GM19351 (cell line): ENCODE results near the gene SENP2.
"Not testable (repeated sequence)": the region's sequence is repeated elsewhere in the genome, so short reads cannot be mapped to it uniquely, and the experiment has no call there.

ENCODE experiments used
- ATAC-seq: cut with Tn5 transposase; IDR thresholded peaks from one replicate; pipeline ENCODE4 v1.9.1; 2021; ENCODE audit warnings: mild to moderate bottlenecking, moderate library complexity; ENCODE audit not compliant: unreplicated experiment

Gene SENP2

DNA sequence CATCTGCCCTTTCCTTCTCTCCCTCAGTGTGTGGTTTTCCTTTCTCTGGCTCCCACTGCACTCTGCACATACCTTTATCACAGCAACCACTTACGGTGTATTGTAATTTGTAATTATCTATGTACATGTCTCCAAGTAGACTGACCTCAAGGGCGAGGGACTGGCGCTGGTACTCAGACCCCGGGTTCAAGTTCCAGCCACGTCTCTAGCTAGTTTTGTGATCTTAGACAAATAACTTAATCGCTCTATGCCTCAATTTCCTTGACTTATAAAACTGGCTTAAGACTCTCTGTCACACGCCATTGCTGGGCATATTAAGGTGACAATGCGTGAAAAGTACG is 607 bp upstream of the SENP2 start:
- no peak for ATAC-seq

DNA sequence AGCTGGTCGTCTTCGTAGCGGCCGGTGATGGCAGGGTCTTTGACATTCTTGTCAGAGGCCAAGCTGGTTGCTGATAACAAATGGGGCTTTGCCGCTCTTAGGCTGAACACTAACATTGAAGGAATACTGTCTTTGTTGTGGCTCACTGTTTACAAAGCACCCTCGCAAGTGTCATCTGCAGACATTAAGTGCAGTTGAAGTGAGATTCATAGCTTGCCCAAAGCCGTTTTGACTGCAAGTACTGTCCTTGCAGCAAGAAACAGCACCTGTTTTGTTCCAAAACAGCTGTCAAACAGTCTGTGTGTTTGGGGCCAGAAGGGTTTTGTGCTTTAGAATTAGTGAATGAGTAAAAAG is 568 bp downstream of the SENP2 start:
- ATAC-seq: no peak

- no peak for ATAC-seq
Measured at GRCh38 chr3:185594073-185594472, 8.0 kb downstream of the SENP2 start.

DNA sequence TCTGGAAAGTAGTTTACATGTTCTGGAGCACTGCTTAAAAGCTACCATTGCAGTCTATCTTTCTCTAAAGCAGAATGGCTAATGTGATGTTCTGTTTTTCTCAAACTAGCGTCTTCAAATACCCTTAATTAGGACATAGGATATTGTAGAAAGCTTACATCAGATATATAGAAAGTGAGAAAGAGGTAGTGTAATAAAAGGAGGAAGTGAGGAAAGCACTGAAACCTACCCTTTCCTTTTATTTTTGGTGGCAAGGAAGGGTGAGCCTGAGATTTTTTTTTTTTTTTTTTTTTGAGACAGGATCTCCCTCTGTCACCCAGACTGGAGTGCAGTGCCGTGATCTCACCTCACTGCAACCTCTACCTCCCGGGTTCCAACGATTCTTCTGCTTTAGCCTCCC is 9.4 kb downstream of the SENP2 start:
- peak; percentile 61 for ATAC-seq

DNA sequence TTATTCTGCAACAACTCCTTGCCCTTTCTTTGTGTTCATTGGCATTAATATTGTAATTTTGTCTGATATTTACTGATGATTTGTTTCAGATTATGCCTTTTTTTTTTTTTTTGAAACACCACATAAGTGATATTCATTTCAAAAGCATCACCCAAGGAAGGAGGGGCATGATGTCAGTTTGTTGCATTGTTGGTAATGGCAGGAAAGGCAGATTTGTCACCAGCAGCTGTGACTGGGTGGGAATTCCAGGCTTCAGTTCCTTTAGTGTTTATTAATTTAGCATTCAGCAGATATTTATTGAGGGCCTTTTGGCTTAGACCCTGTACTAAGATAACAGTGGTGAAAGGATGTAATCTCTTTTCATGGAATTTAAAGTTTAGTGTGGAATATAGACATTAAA is 19.5 kb downstream of the SENP2 start:
- no peak for ATAC-seq

DNA sequence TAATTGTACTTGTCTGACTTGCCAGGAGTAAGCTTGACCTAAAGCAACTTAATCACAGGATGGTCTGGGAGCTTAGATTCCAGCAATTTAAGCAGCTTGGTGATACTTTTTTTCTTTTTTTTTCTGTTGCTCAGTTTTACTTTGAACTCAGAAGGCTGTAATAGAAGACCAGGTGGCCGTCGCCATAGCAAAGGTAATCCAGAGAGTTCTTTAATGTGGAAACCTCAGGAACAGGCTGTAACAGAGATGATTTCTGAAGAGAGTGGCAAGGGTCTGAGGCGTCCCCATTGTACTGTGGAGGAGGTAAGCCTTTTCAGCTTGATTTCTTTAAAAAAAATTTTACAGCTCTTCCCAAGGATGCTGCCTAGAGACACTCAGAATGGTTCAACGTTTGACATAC is 20.1 kb downstream of the SENP2 start:
- ATAC-seq: no peak

DNA sequence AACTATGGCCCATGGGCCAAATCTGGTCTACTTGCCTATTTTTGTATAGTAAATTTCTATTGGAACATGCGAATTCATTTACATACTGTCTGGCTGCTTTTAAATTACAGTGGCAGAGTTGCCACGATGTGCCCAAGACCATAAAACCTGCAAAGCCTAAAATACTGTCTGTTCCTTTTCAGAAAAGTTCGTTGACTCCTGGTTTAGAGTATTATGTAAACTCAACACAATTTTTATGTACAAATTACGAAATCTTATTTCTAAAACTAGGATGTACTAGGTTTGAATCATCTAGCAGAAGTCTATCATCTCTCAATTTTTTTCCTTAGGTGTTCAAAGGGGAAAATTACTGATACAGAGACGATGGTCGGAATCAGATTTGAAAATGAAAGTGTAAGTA is 26.9 kb downstream of the SENP2 start:
- ATAC-seq: no peak

DNA sequence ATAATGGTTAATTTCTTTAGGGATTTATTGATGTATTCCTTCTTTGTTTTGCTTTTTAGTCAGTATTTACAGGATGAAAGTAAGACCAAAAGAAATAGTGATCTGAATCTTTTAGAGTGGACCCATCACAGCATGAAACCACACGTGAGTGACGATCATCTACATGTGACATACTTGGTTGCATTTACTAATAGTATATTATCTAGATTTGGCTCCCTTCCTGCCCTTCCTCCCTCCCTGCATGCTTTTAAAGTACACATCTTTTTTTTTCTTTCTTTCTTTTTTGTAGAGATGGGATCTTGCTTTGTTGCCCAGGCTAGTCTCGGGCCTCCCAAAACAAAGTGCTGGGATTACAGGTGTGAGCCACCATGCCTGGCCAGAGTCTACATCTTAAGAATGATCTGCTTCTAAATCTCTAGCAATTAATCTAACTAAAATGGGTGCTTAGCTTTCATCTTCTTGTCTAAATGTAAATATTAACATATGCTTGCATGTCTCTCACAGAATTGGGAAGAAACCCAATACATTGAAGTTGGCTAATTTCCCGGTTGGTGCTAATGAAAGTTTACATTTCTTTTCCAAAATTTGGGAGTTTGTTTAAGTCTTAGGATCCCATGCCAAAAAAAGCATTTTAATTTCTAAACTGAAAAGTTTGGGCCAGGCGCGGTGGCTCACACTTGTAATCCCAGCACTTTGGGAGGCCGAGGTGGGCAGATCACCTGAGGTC is 38.0 kb downstream of the SENP2 start:
- no peak for ATAC-seq

- no peak for ATAC-seq
Measured at GRCh38 chr3:185625784-185626183, 39.7 kb downstream of the SENP2 start.

GRCh38 chr3:185629554-185630181 is 43.6 kb downstream of the SENP2 start:
- no peak for ATAC-seq

DNA sequence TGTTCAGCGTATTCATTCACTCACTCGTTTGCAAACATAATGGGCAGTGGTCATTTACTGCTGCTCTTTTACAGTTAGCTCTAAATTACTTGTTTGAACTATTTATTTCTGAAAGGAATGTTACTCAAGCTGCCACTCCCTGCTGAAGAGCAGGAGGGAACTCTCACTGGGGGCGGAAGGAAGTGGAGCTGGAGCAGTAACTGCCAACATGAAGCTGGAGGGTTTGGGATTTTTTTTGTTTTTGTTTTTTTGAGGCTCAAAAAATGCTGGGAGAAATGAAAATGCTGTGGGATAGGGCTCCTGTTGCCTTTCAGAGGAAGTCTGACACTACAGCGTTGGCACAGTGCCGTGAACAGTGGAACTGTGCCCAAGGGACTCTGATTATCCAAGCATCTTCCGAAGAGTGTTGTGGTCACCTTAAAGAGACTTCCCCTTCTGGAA is 44.1 kb downstream of the SENP2 start:
- ATAC-seq: no peak

GRCh38 chr3:185631108-185631507 is 45.0 kb downstream of the SENP2 start:
- no peak for ATAC-seq

DNA sequence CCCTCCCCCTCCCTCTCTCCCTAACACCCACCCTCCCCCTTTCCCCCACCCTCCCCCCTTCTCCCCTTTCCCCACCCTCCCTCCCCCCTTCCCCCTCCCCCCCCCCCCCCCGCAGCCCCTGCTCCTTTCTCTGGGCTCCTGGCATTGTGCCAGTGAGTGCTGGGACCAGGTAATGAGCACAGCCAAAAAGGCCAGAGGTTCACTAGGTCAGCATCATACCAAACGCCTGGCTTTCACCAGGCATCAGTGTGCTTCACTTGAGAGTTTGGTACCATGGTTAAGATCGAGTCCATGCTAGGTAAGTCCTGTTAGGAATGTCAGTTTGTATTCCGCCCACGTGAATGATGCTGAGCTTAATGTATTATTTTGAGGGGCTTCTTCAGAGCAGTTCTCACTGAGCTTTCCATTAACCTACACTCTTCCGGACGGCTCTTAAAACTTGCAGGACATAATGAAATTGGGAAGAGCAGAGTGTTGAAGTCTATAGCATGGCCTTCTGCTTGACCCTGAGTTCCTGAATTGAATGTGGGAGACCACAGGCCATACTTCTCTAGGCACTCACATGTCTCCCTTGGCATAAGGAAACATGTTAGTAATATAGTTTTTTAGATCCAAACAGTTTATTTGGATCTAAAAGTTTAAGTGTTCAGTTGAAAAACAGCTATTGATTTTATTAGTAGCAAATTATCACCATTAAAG is 45.6 kb downstream of the SENP2 start:
- ATAC-seq: no peak

DNA sequence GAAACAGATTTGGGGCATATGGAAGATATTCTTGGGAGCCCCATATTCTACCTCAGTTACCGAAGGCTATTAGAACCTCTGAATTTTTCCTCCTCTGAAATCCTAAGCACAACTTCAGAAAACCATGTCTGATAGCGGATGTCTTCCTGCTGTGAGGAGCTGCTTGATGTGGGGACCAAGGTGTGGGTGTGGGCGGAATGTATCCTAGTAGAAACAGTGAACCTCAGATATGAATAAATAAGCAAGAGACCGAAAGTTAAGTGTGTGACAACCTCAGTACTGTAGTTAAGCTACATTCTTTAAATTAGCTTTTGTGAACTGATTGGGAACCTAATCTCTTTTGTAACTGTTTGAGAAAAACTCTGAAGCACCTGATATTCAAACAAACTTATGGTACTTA is 46.9 kb downstream of the SENP2 start:
- no peak for ATAC-seq

GRCh38 chr3:185637388-185637787 is 51.3 kb downstream of the SENP2 start:
- no peak for ATAC-seq

DNA sequence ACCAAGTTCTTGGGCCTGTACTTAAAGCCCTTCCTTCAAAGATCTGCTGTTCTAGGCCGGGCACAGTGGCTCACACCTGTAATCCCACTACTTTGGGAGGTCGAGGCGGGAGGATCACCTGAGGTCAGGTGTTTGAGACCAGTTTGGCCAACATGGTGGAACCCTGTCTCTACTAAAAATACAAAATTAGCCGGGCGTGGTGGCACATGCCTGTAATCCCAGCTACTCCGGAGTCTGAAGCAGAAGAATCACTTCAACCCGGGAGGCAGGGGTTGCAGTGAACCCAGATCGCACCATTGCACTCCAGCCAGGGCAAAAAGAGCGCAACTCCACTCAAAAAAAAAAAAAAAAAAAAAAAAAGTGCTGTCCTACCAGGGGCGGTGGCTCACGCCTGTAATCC is 52.6 kb downstream of the SENP2 start:
- not testable (repeated sequence) for ATAC-seq

DNA sequence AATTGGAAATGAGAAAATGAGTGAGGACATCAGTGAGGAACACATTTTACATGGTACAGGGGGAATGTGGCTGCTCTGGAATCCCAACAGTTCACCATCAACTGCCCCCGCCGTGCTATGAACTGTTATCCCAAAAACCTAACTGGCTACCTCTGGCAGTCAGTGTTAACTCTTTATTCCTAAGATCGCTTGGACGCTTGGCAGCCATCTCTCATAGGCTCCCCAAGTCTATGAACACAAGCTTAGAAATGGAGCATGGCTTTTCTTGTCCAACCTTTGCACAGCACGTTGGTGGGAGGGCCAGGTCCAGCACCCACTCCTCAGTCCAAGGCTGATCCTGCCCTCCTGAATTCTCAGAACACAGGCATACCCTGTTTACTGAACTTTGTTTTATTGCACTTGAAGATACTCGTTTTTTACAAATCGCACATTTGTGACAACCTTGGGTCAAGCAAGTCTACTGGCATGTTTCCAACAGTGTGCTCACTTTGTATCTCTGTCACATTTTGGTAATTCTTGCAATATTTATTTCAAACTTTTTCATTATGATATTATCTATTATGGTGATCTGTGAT is 53.6 kb downstream of the SENP2 start:
- ATAC-seq: no peak

GRCh38 chr3:185640308-185640707 is 54.2 kb downstream of the SENP2 start:
- ATAC-seq: no peak

GRCh38 chr3:185645191-185645590 is 59.1 kb downstream of the SENP2 start:
- not testable (repeated sequence) for ATAC-seq

GRCh38 chr3:185645596-185646381 is 59.7 kb downstream of the SENP2 start:
- ATAC-seq: no peak
